LNCaP clone FGC (cell line): Measurements from ENCODE around the gene USP36.

ENCODE experiments used
- DNase-seq: peaks from one replicate; pipeline ENCODE4 v3.0.0-alpha.2; 2011; ENCODE audit warnings: low read depth
- H3K4me3 ChIP-seq: 2 replicates; pipeline ENCODE4 v1.5.1; 2011; ENCODE audit warnings: mild to moderate bottlenecking, low read depth, low read length, control low read depth
- TF ChIP-seq, protein P1 (sequence below): IDR thresholded peaks from 2 replicates; pipeline ENCODE4 v1.5.1; 2012; ENCODE audit warnings: mild to moderate bottlenecking; ENCODE audit not compliant: control insufficient read depth, insufficient read depth; ENCODE audit errors: extremely low read depth

Gene USP36

DNA sequence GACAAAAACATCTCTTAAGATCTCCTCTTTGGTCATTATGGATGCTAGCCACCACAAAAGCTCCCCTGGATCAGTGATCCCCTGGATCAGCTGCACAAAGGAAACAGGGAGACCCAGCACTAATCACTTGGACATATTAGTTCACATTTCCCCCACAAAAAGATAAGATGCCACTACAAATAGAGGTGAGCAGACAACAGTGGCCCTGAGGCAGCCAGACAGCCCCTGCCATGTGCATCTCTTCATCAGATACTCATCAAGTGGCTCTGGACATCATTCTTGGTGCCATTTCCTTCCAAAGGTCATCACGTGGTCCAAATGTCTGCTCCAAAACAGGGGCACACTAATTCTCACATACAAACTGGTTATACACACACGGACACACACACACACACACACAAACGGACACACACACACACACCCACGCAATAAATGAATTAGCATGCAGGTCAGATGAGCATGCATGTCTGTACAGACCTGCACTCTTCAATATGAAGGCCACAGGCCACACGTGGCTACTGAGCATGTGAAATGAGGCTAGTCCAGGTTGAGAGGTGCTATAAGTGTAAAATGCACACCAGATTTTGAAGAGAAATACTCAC is 4.1 kb downstream of the USP36 start:
- no peak for DNase-seq
- H3K4me3 ChIP-seq = no peak overlapping the region
- TF ChIP-seq, protein P1, sequence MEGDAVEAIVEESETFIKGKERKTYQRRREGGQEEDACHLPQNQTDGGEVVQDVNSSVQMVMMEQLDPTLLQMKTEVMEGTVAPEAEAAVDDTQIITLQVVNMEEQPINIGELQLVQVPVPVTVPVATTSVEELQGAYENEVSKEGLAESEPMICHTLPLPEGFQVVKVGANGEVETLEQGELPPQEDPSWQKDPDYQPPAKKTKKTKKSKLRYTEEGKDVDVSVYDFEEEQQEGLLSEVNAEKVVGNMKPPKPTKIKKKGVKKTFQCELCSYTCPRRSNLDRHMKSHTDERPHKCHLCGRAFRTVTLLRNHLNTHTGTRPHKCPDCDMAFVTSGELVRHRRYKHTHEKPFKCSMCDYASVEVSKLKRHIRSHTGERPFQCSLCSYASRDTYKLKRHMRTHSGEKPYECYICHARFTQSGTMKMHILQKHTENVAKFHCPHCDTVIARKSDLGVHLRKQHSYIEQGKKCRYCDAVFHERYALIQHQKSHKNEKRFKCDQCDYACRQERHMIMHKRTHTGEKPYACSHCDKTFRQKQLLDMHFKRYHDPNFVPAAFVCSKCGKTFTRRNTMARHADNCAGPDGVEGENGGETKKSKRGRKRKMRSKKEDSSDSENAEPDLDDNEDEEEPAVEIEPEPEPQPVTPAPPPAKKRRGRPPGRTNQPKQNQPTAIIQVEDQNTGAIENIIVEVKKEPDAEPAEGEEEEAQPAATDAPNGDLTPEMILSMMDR = no peak

- TF ChIP-seq, protein P1 = no peak
- no peak overlapping the region for H3K4me3 ChIP-seq
- no peak for DNase-seq
These were observed 6.0 kb downstream of the USP36 start for GRCh38 chr17:78834571-78834970.

DNA sequence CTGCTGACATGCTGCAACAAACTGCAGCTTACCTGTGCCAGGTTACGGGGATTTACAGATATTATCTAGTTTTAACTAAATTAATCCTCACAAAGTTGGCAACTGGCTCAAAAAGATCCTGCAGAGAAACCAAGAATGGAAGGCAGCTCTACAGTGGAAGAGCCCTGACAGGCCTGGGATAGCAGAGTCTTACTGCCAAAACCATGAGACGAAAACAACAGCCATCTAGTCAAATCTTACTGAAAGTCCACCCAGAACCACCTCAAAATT is 8.1 kb downstream of the USP36 start:
- no peak overlapping the region for H3K4me3 ChIP-seq
- TF ChIP-seq, protein P1 = no peak

DNA sequence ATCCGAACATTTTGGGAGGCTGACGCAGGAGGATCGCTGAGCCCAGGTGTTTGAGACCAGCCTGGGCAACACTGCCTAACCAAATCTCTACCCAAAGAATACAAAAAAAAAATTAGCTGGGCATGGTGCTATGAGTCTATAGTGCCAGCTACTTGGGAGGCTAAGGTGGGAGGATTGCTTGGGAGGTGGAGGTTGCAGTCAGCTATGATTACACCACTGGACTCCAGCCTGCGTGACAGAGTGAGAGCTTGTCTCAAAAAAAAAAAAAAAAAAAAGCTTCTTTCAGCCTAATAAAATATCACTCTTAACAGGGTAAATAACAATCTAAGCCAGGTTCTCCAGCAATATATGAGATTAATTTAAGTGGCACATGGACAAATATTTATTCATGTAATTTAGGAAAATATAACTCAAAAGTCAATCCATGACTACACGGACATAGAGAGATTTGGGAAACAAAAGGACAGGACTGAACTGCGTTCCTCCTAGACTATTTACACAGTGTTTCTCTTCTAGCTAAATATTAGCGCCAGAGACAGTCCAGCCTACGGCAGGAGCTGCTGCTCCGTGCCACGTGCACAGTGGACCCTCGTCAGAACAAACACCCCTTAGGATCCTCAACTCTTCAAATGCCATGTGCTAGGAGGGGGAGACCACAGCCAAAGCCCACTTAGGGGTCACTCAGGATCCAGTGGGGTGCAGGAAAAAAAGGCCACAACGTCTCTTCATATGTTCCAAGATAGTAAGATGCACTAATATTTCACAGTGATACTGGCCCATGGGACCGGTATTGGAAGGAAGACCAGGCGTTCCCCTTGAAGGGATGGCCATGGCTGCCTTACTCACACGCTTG is 8.7 kb downstream of the USP36 start:
- TF ChIP-seq, protein P1 = no peak

More for the DNA sequence above, 8.1 kb downstream of the USP36 start:
- no peak for DNase-seq

DNA sequence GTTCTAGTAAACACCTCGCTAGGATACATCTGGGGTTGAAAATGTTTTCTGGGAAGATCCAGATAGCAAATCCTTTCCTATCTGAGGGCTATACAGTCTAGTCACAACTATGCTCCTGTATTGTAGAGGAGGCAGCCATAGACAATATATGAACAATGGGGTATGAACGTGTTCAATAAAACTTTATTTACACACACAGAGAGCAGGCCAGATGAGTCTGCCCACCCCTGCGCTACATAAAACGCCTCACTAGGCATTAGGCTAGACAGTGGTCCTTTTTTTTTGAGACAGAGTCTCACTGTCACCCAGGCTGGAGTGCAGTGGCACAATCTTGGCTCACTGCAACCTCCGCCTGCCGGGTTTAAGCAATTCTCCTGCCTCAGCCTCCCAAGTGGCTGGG is 11.1 kb downstream of the USP36 start:
- TF ChIP-seq, protein P1 = no peak
- no peak overlapping the region for H3K4me3 ChIP-seq
- no peak for DNase-seq

More for the DNA sequence above, 8.7 kb downstream of the USP36 start:
- peak; percentile 80 for DNase-seq
- no peak overlapping the region for H3K4me3 ChIP-seq

DNA sequence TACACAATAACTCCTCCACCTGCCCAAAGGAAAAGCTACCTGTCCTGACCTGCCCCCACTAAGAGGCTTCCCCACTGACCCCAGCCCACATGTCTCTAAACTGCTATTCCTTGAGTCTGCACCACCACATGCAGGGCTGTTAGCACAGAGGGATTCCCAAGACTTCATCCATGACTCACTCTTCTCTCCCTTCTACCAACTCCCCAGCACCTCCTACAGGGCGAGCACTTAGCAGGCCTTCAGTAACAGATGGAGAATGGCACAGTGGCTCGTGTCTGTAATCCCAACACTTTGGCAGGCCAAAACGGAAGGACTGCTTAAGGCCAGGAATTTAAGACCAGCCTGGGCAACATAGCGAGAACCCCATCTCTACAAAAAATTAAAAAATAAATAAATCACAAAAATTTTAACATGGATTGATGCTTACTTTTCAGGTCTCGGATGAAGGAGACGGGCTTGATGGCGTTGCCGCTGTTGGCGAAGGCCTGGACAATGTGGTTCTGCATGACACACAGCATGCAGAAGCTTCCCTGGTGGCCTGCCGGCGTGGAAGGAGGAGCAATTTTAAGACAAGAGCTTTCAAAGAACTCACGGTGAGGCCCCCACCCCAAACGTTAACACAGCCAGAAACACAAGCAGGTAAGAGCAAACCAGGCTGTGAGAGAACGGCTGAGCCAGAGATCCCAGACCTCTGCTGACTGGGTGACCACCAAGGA is 12.0 kb downstream of the USP36 start:
- DNase-seq = no peak
- TF ChIP-seq, protein P1 = 0 out of 2 replicates have a peak, but pooled peaks have one; percentile 4
- H3K4me3 ChIP-seq = no peak overlapping the region
